Dedifferentiated amniotic fluid mesenchymal stem cell (primary cell): ENCODE measurements around the gene COA5.
A peak's percentile ranks its signal among the peaks of the same experiment; 100 is the strongest.

Experiments
- DNase-seq: peaks from one replicate; pipeline ENCODE4 v3.0.0-alpha.2; 2016; ENCODE audit errors: extremely low spot score

Gene COA5

DNA sequence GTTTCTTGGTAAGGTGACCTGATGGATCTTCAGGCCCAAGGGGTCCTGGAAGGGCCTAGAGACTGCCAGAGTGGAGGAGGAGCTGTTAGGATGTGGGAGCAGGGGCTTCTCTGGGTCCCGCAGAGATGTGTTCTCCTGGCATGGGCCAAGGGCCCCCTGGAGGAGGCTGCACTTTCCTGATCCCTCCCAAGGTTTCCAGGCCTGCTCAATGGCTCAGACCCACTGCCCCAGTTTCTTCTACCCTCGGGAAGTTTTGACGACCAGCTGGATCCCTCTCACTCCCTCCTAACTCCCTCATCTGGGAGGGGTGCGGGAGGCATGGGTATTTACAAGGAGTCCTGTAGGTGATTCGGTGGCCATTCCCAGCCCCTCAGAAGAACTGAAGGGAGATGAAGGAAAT, 36.1 kb downstream of the COA5 start:
- DNase-seq: no peak

DNA sequence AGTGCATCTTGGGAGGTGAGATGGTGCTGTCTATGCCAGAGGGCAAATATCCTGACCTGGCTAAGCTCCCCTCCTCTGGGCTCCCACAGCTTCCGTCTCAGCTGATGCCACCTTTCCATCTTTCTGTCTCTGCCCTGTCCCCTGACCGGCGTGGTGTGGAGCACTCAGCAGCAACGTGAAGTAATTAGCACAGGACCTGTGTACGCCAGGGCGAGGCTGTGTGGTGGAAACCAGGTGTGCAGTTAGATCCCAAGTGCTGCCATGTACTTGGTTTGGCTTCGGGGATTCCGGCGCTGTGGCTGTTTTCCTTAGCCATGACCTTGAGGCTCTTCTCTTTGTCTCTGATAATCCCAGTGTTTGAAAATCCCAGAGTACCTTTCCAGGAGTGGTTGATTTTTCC, 36.5 kb downstream of the COA5 start:
- DNase-seq: no peak

DNA sequence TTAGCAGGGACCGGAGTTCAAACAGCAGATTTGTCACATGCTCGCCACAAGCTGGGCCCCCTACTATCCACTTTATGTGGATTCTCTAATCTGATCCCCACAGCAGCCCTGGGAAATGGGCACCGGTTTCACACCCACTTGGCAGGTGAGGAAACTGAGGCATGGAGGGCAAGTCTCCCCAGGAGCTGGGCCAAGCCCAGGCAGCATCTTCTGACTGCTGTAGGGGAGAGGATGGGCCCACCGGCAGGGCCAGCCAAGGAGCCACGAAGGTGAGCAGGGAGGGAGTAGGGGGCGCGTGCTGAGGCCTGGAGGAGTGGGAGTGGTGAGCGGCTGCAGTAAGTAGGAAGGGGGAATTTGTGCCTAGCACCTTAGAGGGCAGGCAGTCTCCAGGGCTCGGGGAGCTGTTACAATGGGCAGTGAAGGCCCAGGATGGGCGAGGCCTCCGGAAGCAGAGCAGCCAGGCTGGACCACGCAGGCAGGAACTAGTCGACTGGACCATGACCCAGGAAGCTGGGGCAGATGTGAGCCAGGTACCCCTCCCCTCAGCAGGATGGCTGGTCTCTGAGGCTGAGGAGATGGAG, 37.1 kb downstream of the COA5 start:
- no peak for DNase-seq

DNA sequence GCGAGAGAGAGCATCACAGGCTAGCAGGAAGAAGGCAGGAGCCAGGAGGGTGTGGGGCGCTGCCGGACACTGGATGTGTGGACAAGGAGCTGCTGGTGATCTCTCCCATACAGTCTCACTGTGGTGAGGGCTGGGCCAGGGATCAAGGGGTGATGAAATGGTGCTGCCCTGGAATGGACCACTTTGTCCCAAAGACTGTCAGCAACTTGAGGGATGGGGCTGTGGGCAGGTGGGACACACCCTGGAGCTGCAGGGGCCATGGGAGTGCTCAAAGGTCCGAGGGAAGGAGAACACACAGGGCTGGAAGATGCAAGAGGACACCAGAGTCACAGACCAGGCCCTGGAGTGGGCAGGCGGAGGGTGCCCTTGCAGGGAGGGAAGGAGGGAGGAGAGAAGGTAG, 38.0 kb downstream of the COA5 start:
- DNase-seq: no peak

DNA sequence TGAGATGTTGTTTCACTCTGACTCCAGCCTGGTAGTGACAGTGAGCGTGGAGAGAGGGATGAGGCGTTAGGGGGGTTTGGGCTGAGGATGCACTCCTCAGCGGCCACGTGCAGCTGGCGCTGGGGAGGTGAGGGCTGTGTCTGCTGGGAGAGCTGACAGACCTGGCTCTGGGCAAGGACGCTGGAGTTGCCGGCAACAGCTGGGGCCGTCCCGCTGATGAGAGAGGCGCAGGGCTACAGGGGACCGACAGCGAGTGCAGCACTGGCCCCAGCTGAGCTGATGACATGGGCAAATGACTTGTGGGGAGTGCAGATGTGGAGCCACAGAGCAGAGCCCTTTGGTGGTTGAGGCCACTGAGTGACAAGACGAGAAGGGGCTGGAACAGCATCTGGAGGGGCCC, 38.4 kb downstream of the COA5 start:
- DNase-seq: no peak

DNA sequence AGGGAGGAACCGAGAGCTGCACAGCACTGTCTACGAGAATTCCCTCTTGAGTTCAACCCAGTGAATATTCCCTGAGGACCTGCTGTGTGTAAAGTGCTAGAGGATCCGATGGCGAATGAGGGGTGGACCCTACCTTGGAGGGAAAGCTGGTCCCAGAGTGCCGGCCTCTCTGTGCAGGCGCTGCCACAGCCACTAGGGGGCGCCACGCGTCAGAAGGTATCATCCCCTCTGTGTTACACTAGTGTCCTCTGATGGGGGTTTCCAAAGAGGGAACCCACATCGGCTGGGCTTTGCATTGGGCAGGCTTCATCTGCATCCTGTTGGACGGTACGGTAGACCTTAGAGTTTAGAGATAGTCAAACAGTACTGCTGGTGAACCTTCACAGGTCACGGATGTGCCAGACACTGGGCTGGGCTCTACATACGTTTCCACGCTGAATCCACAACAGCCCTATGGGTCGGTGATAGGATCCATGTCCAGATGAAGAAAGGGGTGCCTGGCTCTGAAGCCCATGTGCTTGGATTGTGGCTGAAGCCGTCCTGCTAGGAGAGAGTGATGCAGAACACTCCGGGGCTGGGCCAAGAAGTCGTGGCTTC, 39.0 kb downstream of the COA5 start:
- DNase-seq: no peak

DNA sequence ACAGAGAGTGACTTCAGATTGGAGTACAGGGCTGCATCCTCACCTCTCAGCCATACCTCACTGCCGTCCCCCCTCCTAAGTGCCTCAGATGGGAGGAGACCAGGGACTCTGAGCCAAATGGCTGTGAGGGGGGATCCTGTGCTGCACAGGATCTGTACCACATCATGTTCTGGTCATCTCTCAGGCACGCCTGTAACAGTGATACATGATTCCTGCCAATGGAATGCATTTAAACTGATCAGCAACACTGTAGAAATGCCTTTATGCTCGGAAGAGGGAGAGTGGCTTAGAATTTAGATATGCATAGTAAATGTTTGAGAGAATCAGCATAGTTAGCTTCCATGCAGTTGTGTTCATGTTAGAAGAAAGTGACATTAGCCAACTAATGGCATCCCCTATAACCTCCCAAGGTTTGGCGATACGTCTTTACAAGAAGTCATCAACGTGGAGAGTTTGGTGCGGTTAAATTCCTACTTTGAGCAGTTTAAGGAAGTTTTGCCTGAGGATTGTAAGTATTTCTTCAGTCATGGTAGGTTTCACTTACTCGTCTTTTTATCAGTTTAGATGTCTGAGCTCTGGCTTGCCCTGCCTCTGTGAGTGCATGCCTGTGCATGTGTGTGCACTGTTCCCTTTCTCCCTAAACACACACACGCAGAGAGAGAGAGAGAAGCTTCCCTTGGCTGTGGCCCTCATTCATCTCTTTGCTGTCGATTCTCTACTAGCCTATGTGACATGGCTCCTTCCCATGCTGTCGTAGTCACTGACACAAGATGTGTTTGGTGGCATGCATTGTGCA, 40.0 kb downstream of the COA5 start:
- peak; percentile 47 for DNase-seq

DNA sequence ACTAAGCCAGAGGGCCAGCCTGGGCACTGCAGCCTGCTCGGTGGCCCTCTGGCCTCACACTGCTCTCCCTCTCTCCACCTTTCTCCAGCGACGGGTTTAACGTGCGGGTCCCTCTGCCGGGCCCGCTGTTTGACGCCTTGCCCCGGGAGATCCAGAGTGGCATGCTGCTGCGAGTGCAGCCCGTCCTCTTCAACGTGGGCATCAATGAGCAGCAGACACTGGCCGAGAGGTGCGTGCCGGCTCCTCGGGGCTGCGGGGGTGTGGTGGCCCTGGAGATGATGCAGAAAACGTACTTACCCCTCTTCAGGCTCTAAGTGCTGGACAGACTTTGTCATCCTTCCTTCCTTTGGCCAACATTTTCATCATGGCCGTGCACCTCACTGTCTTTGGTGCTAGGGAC, 42.4 kb downstream of the COA5 start:
- DNase-seq: no peak

DNA sequence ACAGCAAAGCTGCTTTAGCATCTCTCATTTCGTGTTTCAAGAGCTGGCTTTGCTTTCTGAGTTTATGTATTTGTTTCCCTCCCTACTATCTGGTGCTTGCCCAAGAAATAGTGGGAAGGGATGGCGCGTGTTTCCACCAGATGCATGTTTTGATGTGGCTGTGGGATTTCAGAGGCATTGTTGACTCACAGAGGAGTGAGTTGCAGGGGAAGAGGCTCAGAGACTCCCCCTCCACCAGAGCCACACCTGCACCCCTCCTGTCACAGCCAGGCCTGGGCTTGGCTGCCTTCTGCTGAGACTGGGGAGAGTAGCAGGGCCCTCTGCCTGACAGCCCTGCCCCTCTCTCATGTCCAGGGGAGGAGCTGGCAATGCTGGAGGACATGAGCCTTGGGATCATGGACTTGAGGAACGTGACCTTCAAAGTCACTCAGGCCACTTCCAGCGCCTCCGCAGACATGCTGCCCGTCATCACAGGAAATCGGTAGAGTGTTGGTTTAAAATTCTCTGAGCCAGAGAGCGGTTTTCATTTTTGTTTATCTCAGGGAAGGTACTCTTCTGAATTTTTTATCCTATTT, 42.9 kb downstream of the COA5 start:
- no peak for DNase-seq

DNA sequence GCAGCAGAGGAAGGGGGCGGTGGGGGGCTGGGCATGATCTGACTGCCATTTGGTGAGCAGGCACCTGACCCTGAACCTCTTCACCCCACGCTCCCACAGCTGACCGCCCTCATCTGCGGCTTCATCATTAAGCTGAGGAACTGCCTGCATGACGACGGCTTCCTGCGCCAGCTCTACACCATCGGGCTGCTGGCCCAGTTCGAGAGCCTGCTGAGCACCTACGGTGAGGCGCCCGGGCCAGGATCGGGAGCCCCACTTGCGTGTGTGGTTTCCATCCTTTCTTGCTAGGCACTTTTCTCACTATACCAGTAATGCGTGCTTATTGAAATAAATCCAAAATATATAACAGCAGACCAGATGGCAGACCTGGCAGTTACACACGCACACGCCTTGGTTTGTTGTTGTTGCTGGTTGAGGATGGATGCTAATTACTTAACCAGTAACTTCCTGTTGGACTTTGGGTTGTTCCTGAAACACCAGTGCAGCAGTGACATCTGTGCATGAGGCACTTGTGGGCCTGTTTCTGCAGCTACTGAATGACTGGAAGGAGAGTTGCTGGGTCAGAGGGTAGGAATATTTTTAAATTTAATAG, 43.7 kb downstream of the COA5 start:
- DNase-seq: no peak

DNA sequence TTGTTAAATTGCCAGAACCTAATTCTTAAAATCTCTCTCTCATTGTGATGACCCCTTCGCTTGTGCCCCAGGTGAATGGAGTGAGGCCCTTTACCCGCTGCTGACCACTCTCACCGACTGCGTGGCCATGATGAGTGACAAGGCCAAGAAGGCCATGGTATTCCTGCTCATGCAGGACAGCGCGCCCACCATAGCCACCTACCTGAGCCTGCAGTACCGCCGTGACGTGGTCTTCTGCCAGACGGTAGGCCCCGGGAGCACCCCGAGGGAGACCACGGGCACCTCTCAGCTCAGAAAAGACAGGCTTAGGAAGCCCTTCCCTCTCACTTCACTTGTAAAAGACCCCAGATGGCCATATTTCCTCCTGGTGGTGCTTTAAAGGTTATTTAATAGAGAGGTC, 44.9 kb downstream of the COA5 start:
- no peak for DNase-seq

DNA sequence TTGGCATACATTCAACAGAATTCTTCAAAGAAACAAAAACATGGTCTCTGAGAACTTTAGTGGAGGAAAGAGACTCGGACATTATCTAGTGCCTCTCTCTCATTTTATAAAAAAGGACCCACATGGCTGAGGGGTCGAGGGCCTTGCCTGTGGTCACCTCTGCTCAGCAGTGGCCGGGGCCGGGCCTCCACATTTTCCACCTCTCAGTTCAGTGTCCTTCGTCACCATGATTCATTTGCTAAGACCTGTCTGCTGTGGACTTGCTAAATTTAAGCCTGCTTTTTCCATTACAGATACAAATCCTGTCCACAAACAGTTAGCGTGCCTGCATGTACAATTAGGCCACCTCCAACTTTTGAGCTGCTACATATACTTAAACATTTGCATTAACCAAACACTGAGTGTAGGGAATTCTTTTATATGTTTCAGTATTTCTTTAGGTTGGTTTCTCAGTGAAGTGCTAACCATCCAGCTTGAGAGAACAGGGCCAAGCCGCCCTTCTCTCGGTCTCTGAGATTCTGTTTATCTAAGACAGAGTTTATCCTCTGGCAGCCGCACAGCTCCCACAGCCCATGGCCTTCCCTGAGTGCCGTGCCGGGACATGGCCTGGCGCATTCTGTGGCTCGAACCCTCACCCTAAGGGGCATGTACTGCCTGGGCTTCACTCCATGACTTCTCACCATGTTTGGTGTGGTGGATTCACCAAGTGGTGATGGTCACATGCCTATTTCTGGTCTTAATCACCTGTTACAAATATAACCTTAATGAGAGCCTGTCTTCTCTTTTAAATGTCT, 46.2 kb downstream of the COA5 start:
- no peak for DNase-seq

DNA sequence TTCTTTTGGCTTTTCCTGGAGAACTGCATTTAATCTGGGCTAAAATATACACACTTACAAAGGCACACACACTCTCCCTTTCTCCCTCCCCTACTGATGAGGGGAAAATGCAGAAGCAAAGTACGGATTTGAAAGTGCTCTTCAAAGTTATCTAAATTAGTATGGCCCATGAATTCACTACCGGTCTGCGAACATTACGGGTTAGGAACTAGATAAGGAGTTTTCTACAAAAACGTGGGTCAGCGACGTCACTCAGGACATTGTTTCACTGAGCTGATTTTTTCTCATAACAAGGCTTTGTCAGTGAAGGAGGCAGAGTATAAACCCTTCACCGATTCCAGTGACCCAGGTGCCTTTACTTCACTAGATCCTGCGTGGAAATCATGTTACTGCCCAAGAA, 47.3 kb downstream of the COA5 start:
- no peak for DNase-seq

DNA sequence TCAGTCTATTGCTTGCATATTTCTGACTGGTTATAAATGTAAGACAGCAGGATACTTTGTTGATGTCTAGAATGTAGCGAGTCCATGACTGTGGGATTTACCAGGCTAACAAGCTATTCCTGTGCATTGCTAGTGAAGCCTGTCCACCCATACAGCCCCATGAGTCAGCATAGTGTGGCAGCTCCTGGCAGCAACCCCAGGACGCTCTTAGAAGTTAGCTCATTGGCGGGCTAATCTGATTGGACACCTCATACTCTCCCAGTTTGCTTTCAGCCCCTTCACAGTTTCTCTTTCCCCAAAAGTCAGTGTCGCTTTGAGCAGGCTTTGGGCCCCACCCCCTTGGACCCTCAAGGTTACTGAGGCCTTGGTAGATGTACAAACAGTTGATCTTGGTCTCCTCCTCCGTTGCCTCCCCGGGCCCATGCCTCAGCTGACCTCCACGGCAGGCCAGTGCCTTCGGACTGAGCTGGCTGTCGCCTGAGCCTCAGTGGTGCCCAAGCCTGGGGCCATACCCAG, 48.0 kb downstream of the COA5 start:
- peak; percentile 94 for DNase-seq

DNA sequence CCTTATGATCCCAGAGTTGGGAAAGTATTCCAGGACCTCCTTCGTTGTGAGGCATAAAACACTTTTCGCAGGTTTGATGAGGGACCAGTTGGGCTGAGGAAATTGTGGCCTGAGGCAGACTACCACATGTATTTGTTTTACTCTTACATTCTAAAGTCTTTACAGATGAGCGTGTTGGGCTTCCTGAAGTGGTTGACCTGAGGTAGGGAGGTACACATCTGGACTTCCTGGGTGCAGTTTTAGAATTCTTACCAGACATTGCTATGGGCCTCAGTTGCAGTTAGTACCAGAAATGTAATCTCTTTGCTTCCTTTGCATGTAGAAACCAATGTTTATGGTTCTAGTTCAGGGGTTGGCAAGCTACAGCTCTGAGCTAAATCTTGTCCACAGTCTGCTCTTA, 48.7 kb downstream of the COA5 start:
- DNase-seq: no peak

DNA sequence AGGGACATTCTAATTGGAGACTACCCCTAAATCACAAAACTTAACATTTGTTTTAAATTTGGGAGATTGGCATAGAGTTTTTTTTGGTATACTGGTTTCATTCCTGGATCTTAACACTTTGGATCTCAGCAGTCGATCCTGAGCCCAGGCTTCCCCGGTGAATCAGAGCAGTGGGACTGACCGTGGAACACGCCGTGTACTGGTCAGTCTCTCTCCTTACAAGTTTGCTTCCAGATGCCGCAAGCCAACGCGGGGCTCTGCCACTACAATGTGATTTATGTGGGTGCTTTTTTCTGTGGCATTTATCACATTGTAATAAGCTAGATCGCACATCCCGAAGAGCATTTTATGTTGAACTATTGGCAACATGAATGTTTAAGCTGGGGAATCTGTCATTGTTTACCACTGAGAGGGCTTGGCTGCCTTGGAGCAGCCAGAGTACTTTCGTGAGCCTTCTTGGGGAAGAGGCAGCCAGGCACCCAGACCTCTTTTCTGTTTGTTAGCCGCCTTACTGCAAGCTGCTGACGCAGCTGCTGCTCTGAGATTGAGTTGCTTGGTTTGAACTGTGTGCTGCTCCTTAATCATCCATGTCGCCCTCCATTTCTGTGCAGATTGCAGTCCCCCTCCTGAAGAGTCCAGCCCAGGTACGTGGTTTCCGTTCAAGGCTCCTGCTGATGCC, 49.3 kb downstream of the COA5 start:
- DNase-seq: no peak

DNA sequence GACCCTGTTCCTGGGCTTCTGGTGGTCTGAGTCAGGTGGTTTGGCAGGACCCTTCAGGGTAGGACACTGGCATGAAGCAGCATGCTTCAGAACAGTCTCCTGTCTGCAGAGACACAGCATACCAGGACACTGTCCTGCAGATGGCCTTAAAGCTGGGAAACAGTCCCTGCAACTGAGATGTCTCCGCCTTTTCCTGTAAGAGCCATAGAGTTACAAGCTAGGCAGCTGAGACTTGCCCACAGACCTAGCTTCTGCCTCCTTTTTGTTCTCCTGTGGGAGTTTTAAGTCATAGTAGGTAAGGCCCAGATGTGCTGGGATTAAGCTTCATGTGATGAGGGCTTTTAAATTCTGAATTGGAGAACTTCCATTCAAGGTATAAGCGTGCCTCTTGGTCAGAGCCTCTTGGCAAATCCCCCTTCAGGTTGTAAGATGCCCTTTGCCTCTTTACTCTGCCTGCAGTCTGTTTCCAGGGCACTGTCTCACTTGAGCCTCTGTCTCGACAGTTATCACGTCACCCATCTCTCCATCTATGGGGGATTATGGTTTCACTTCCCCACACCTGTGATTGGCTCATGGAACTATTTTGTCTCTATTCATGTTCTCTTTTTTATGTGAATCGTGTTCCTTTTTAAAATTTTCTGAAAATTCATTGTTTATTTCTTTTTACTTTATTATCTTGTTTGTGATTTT, 51.8 kb downstream of the COA5 start:
- no peak for DNase-seq

DNA sequence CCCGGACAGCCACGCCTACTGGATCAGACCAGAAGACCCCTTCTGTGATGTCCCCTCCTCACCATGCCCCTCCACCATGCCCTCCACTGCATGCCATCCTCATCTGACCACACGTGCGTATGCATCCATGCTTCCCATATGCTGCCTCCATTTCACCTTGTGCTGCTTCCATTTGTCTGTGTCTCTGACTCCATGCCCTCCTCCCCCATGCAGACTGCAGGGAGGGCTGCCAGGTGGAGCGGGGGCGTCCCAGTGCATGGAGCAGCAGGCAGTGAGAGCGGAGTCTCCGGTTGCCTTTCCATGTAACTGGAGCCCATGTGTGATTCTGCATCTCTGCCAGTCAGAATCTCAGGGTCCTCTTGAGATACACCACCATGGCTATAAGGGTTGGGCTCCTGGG, 52.6 kb downstream of the COA5 start:
- DNase-seq: no peak

DNA sequence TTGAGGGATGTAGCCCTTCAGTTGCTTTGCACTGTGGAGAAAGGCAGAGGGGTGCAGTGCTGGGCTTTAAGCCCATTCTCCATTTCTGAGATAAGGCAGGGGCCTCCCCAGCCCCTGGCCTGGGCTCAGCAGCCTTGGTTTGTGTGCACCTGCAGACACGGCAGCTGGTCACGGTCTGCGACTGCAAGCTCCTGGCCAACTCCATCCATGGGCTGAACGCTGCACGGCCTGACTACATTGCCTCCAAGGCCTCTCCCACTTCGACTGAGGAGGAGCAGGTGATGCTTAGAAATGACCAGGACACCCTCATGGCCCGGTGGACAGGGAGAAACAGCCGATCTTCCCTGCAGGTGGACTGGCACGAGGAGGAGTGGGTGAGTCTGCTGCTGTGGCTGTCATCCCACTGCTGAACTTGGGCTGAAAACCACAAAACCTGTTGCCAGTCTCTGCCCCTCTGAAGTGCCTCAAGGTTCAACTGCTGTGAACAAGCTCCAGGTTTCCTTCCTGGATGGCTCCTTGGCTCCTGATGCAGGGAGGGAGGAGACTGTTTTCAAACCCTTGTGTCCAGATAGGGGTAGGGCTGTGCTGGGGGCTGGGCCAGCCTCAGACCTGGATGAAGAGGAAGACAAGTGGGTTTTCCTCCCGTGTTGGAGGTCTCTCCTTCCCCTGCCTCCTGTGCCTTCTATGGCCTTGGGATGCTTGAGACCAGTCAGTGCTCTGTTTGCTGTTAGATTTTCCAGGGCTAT, 54.0 kb downstream of the COA5 start:
- no peak for DNase-seq
